Activated B cell treated with CpG ODN at 0.5 μM for 24 hours (primary cell): ENCODE measurements around the gene P4HA1. TPM values are rescaled to one million over a fixed set of nuclear protein-coding genes. Genes with fewer than 3 reads are reported as not detected.
A peak's percentile ranks its signal among the peaks of the same experiment; 100 is the strongest.
"Not testable (repeated sequence)": the region's sequence is repeated elsewhere in the genome, so short reads cannot be mapped to it uniquely, and the experiment has no call there.

ENCODE experiments used
- ATAC-seq: fragments of 200-7000 bp; cut with Tn5 transposase; one replicate; pipeline ENCODE4 v1.10.0; 2021; ENCODE audit warnings: low read depth, mild to moderate bottlenecking, moderate library complexity
- CTCF ChIA-PET: fragments of 350-600 bp; sonication (Branson Sonifier 250); formaldehyde crosslinking; loops from one replicate; lab custom pipeline; 2021; ENCODE audit warnings: antibody characterized with exemption; lab: Charles Lee
- POLR2A ChIA-PET: fragments of 350-600 bp; sonication (Branson Sonifier 250); formaldehyde crosslinking; loops from one replicate; lab custom pipeline; 2021; ENCODE audit warnings: antibody characterized with exemption; lab: Charles Lee
- DNase-seq: peaks from one replicate; pipeline ENCODE4 v3.0.0; 2022
- H3K27ac Mint-ChIP-seq: one replicate; pipeline ENCODE4 v1.8.0; 2020; ENCODE audit warnings: mixed read lengths
- H3K27me3 Mint-ChIP-seq: one replicate; pipeline ENCODE4 v1.8.0; 2021; ENCODE audit warnings: mixed read lengths
- H3K36me3 Mint-ChIP-seq: one replicate; pipeline ENCODE4 v1.8.0; 2021; ENCODE audit warnings: low read depth, mixed read lengths
- H3K4me1 Mint-ChIP-seq: one replicate; pipeline ENCODE4 v1.8.0; 2021; ENCODE audit warnings: mixed read lengths
- H3K4me3 Mint-ChIP-seq: one replicate; pipeline ENCODE4 v1.8.0; 2020; ENCODE audit warnings: mild to moderate bottlenecking, mixed read lengths
- H3K9me3 Mint-ChIP-seq: one replicate; pipeline ENCODE4 v1.8.0; 2020; ENCODE audit warnings: mixed read lengths
- intact Hi-C: fragments of 100-400 bp; cut with micrococcal nuclease; formaldehyde crosslinking; loops from one replicate; pipeline ENCODE4 v1.15.1; 2024
- total RNA-seq: library from RNA; stranded (reverse); gene quantifications from 2 replicates; pipeline ENCODE4 v1.2.3, GENCODE V29; 2022
- TF ChIP-seq, protein P1 (sequence below): fragments of 200-600 bp; IDR thresholded peaks from one replicate; pipeline ENCODE4 v1.8.0; 2022; ENCODE audit warnings: antibody characterized with exemption, mild to moderate bottlenecking

P4HA1 gene
- total RNA-seq, 1 donor from 2014 or later = 19.8 TPM

DNA sequence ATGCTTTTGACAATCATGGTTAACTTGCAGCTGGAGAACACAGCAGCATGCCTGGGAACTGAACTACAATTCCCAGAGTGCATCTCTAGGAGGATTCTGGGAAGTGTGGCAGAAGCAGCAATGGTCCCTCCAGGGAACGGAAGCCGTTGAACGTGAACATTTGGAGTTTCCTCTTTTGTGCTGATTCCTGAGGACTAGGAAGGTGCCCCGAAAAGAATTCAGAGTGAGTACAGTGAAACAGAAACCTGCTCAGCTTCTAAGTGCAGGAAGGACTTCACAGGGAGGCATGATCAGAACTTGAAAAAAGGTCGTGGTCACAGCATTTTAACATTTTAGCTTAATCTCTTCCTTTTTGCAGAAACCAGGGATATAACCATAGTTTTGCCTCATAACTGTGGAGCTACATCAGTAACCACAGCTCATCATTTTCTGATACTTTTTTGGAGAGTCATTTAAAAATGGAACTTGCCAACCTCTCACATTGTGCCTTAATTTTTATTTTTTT lies 13.7 kb upstream of the P4HA1 start, which contains the start of gene NUDT13:
NUDT13 (plus strand) TSS at position 111 of the 505 bp plus-strand sequence. CDS start 3,911 bp downstream, outside the sequence.
- ATAC-seq (peak; percentile 92), DNase-seq (peak; percentile 20)
- H3K9me3 Mint-ChIP-seq = no peaks in the 10 kb centered on the region
- intact Hi-C loops = loop anchor here (1.0 kb wide), 2 partner anchors 14 to 58 kb away; partner anchors contain the start of genes ECD, FAM149B1 and P4HA1
- H3K27me3 Mint-ChIP-seq = no peaks in the 10 kb centered on the region
- ChIA-PET CTCF (interaction anchor here (3.0 kb wide), 1 partner anchor 14 kb away, joined by 24 read pairs; the partner anchor contains the start of gene P4HA1), POLR2A (interaction anchor here (0.6 to 3.4 kb wide), 3 partner anchors 13 to 302 kb away, joined by 3 to 64 read pairs (median 5); partner anchors contain the start of genes DNAJC9 and P4HA1)
- TF ChIP-seq, protein P1, sequence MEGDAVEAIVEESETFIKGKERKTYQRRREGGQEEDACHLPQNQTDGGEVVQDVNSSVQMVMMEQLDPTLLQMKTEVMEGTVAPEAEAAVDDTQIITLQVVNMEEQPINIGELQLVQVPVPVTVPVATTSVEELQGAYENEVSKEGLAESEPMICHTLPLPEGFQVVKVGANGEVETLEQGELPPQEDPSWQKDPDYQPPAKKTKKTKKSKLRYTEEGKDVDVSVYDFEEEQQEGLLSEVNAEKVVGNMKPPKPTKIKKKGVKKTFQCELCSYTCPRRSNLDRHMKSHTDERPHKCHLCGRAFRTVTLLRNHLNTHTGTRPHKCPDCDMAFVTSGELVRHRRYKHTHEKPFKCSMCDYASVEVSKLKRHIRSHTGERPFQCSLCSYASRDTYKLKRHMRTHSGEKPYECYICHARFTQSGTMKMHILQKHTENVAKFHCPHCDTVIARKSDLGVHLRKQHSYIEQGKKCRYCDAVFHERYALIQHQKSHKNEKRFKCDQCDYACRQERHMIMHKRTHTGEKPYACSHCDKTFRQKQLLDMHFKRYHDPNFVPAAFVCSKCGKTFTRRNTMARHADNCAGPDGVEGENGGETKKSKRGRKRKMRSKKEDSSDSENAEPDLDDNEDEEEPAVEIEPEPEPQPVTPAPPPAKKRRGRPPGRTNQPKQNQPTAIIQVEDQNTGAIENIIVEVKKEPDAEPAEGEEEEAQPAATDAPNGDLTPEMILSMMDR = no peak
- peak within 1 kb of the TSS; percentile 89 for H3K27ac Mint-ChIP-seq
- peaks cover 16% of the 10 kb centered on the region for H3K4me1 Mint-ChIP-seq
- H3K36me3 Mint-ChIP-seq = peaks cover 27% of the 10 kb centered on the region
- peak within 1 kb of the TSS; percentile 90 for H3K4me3 Mint-ChIP-seq

DNA sequence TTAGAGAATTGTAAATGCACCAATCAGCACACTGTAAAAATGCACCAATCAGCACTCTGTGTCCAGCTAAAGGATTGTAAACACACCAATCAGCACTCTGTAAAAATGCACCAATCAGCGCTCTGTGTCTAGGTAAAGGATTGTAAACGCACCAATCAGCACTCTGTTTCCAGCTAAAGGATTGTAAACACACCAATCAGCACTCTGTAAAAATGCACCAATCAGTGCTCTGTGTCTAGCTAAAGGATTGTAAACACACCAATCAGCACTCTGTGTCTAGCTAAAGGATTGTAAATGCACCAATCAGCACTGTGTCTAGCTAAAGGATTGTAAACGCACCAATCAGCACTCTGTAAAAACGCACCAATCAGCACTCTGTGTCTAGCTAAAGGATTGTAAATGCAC lies 12.6 kb upstream of the P4HA1 start:
- Mint-ChIP-seq H3K4me1 (peaks cover 16% of the 10 kb centered on the region), H3K36me3 (peaks cover 24% of the 10 kb centered on the region)
- ChIA-PET CTCF (interaction anchor here (3.0 kb wide), 1 partner anchor 13 kb away, joined by 24 read pairs; the partner anchor contains the start of gene P4HA1), POLR2A (interaction anchor here (3.4 kb wide), 1 partner anchor 12 kb away, joined by 64 read pairs; the partner anchor contains the start of gene P4HA1)
- DNase-seq, H3K9me3 Mint-ChIP-seq, H3K4me3 Mint-ChIP-seq, H3K27me3 Mint-ChIP-seq, H3K27ac Mint-ChIP-seq, ATAC-seq, intact Hi-C loops: not testable (repeated sequence)

GRCh38 chr10:73106301-73106700 lies 9.6 kb upstream of the P4HA1 start:
- ATAC-seq (no peak), DNase-seq (no peak)
- Mint-ChIP-seq H3K36me3 (peaks cover 26% of the 10 kb centered on the region), H3K27ac (no peak overlapping the region), H3K4me1 (peaks cover 13% of the 10 kb centered on the region), H3K27me3 (no peaks in the 10 kb centered on the region), H3K9me3 (no peaks in the 10 kb centered on the region), H3K4me3 (no peak overlapping the region)
- POLR2A ChIA-PET = interaction anchor here (0.9 kb wide), 1 partner anchor 10 kb away, joined by 5 read pairs; no protein-coding TSS in a partner anchor
- TF ChIP-seq, protein P1 = no peak
- intact Hi-C loops = no loop called here
- CTCF ChIA-PET = no interaction called here

DNA sequence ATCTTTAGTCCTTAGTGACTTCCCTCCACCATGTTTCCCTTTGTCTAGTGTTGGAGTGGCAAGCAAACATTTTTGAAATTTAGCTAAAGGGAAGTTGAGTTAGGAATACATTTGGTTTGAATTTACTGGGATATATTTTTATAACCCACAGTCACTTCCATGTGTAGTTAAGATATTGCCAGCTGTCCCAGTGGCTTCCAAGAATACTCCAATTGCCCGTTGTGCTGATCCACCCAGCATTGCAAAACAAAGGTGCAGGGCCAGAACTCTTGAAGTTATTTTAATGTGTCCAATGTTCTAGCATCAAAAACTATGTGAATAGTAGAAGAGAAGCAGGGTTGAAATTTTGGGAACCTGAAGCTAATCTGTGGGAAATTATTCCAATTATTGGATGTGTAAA lies 2.5 kb upstream of the P4HA1 start:
- H3K36me3 Mint-ChIP-seq = peaks cover 9% of the 10 kb centered on the region
- TF ChIP-seq, protein P1 = no peak
- POLR2A ChIA-PET = interaction anchor here (0.6 to 6.3 kb wide), 4 partner anchors 11 to 713 kb away, joined by 4 to 64 read pairs (median 4); partner anchors contain the start of gene NUDT13
- CTCF ChIA-PET = interaction anchor here (1.3 kb wide), 1 partner anchor 59 kb away, joined by 6 read pairs; no protein-coding TSS in a partner anchor
- DNase-seq (no peak), ATAC-seq (no peak)
- intact Hi-C loops = loop anchor here (5.0 kb wide), 1 partner anchor 882 kb away; the partner anchor contains the start of genes ANAPC16 and ASCC1
- H3K9me3 Mint-ChIP-seq = no peaks in the 10 kb centered on the region
- H3K4me3 Mint-ChIP-seq = no peak overlapping the region
- H3K4me1 Mint-ChIP-seq = peaks cover 22% of the 10 kb centered on the region
- no peak overlapping the region for H3K27ac Mint-ChIP-seq
- H3K27me3 Mint-ChIP-seq = no peaks in the 10 kb centered on the region

- intact Hi-C loops = loop anchor here (1.0 to 5.0 kb wide), 5 partner anchors 71 to 880 kb away; partner anchors contain the start of genes ANAPC16, ASCC1, DNAJC9 and ECD
- H3K27ac Mint-ChIP-seq = peak overlapping the region; percentile 88
- H3K27me3 Mint-ChIP-seq = no peaks in the 10 kb centered on the region
- TF ChIP-seq, protein P1 = no peak
- CTCF ChIA-PET = interaction anchor here (0.6 to 4.2 kb wide), 15 partner anchors 13 to 261 kb away, joined by 3 to 42 read pairs (median 3); partner anchors contain the start of genes CFAP70, ECD, FAM149B1 and NUDT13
- no peaks in the 10 kb centered on the region for H3K9me3 Mint-ChIP-seq
- DNase-seq = no peak
- no peak for ATAC-seq
- POLR2A ChIA-PET = interaction anchor here (0.6 to 6.3 kb wide), 12 partner anchors 13 to 738 kb away, joined by 3 to 64 read pairs (median 4); partner anchors contain the start of genes ECD, FAM149B1, MRPS16 and NUDT13
- peaks cover 11% of the 10 kb centered on the region for H3K36me3 Mint-ChIP-seq
- H3K4me1 Mint-ChIP-seq = peaks cover 28% of the 10 kb centered on the region
- H3K4me3 Mint-ChIP-seq = peak overlapping the region; percentile 96
These were observed 622 bp upstream of the P4HA1 start for GRCh38 chr10:73097305-73097670.
